Measurements from ENCODE around the gene PRUNE2.

PRUNE2 gene

DNA sequence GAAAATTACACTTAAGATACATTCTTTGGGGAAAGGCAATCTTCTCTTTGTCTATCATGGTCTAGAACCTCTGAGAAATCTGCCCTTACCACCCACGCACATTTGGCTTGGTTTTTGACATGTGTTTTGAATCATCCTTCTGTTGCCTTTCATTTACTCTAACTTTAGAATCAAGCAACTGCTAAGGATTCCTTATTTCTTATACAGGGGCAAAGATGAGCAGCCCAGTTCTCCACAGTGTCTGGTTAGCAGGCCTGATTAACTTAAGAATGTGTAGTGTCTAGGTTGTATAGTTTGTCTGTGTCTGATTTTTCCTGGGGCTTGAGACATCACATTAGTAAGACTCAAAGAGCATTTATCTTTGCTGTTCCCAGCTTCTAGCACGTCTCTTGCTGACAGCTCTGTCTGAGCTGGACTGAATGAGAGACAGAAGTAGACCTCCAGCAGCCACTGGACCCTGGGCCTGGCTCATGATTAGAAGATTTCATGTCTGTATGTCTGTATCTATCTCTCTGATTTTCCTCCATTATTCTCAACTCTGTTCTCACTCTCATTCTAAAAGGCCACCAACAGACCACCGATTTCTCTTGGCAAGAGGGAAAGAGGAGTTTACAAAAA lies 173.5 kb downstream of the PRUNE2 start:
- no peak for DNase-seq (ENCODE audit: low read depth)

DNA sequence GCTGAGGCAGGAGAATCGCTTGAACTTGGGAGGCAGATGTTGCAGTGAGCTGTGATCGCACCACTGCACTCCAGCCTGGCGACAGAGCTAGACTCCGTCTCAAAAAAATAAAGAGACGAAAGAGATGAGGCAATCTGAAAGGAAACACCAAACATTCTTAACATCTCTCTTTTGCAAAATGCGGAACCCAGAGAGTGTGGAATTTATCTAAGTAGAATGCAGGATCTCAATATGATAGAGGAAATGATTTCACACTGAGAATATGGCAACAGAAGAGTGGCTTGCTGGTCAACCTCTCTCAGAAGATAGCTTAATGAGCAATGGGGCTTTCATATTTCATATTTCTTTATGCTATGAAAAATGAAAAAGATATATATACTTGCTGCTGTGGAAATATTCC lies 175.1 kb downstream of the PRUNE2 start:
- no peak for DNase-seq (ENCODE audit: low read depth)

DNA sequence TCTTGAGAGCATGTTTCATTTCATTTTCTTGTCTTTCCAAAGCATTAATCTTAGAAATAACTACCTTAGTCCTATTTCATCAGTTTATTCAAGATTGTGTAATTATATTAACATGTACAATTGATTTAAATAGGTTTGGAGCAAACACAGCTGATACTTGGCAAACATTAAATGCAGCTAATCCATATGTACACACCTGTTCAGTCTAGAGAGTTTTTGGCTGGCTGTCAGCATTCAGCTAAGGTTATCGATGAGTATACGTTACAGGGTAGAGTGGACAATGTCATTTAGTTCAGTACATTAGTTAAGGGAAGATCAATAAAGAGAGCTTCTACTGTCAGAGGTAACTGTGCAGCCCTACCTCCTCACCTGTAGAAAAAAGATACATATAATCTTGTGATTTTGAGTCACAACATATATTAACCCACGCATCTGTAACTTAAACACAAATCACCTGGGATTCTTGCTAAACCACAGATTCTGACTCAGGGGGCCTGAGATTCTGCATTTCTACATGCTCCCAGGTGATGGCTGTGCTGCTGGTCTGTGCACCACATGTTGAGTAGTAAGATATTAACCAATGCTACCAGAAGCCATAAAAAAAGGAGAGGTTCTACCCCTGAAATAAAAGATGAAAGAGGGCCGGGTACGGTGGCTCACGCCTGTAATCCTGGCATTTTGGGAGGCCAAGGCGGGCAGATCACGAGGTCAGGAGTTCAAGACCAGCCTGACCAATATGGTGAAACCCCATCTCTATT lies 175.8 kb downstream of the PRUNE2 start:
- DNase-seq (ENCODE audit: low read depth): no peak

DNA sequence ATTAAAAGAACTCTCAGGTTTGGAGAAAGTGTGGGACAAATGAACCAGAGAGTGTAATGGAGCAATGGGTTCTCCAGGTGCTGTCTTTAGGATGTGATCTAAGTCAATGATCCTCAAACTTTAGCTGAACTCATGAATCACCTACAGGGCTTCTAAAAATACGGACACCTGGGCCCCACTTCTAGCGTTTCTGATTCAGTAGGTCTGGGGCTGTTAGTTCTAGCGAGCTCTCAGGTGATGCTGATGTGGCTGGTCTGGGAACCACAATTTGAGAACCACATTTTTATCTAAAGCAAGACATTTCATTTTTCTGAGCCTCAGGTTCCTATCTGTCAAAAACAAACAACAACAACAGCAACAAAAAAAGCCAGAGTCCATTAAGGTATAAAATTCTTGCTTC lies 176.8 kb downstream of the PRUNE2 start:
- no peak for DNase-seq (ENCODE audit: low read depth)

DNA sequence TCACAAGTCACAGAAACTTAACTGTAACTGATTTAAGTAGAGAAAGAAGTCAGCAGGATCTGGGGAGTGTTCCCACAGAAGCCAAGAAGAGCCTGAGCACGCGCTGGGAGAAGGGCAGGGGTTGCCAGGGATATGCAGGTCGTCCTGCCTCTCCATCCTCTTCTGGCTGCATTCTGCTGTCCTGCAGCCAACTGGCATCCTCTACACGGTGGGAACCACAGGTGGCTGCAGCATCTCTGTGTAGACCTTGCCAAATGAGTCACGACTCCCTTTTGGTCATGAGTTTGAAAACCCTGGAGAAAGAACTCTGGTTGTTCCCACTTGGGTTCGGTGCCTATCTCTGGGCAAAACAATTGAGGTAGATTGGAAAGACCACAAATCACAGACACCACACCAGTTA lies 180.0 kb downstream of the PRUNE2 start:
- DNase-seq (ENCODE audit: low read depth): no peak

DNA sequence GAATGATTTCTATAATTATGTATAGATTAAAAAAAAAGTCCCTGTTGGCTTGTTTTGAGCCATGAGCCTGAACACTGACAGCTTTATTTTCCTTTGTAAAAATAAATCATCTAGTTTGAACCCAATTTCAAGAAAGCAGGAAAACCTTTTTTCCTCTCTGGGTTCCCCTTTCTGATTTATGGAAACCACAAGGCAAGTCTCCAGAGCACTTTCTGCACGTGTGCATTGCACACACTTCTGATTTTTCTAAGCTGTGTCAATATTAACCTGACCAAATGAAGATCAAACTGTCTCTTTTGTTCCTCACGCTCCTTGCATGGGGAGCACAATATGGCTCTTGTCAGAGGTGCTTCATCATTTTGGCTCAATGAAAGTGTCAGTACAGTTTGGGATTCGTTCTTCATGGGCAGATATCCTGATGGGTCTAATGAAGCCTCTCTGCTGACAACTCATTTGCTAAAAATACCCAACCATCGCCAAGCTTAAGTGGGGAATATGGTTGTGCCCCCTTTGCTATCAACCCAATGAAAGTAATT lies 180.8 kb downstream of the PRUNE2 start:
- DNase-seq (ENCODE audit: low read depth): no peak

DNA sequence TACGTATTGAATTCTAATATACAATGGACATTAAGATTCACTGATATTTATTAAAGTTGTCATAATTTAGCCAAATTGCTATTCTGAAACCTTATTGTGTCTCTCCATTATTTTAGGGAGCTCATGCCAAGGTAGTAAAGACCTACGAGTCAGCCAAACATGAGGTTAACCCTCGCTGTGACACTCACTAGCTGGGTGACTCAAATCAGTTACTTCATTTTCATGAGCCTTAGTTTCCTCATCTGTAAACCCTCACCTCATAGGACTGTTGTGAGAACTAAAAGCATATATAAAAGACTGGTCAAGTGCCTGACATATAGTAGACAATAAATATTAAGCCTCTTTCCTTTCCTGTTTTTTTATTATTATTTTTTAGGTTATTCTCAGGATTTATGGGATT lies 185.7 kb downstream of the PRUNE2 start:
- no peak for DNase-seq (ENCODE audit: low read depth)

DNA sequence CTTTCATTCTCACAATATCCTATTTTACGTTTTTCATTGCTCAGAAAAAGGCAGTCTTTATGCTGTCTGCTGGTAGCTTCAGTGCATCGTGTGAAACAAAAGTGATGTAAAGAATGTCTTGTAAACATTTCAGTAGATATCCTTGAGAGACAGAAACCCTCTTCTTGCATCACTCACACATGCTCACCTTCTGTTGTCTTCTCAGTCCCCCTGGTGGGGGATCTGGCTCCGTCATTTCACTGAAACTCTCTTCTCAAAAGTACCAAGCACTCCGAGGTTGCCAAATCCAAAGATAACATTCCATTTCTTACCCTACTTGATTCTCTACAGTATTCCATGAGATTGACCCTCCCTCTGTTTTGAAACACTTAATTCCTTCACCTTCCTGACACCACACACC lies 187.7 kb downstream of the PRUNE2 start:
- no peak for DNase-seq (ENCODE audit: low read depth)

DNA sequence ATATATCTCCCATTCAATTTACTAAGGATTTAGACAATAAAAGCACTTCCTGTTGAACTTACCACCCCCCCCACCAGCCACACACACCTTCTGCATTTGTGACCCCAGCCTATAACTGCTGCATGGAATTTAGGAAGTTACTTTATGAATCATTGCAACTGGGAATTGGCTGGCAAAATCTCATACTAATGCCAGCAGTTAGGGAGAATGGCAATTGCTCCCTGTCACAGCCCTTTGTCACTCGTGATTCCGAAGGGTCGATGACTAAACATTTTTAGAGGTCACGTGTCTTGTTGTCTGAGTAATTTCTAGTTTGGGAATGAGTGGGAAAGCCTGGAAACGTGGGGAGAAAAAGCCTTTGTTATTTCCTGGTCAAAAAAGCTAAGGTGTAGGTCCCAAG lies 188.3 kb downstream of the PRUNE2 start:
- DNase-seq (ENCODE audit: low read depth): peak; percentile 1

DNA sequence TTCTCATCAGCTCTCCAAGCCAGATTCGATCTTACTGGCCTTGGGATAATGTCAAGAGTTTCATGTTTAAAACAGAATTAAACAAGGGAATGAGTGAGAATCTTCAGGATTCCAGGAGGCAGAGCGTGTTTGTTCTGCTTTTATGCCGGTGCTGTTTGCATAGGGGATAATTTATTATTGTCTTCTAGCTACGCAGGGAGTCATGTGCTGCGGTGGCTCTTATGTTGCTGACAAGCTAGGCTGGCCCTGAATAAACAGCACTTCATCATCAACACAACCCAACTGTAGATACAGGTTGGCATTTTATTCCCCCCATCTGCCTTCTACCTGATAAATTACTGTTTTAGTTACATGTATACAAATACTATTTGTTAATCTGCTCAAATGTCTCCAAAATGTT lies 188.7 kb downstream of the PRUNE2 start:
- DNase-seq (ENCODE audit: low read depth): no peak

DNA sequence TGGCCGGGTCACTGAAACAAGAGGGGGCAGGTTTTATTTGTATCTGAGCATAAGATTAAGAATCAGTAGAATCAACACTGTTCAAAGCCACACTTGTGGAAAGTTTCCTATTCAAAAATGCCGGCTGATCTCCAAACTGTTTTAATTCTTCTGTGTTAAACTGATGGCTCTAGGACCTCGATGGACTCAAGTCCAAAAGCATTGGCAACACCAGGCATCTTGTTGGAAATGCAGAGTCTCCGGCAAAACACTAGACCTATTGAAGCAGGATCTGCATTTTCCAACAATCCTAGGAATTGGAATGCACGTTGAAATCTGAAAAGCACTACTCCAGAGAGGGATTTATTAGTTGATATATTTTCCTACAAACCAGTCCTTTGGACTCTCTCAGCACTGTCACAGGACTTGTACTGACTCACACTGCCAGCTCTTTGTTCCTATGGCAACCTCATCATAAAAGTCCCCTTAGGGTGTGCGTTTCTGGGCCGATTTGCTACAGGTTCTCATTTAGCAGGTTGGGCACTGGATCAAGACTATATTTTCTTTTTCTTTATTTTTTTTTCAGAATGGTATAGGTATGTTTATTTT lies 189.7 kb downstream of the PRUNE2 start:
- DNase-seq (ENCODE audit: low read depth): no peak

DNA sequence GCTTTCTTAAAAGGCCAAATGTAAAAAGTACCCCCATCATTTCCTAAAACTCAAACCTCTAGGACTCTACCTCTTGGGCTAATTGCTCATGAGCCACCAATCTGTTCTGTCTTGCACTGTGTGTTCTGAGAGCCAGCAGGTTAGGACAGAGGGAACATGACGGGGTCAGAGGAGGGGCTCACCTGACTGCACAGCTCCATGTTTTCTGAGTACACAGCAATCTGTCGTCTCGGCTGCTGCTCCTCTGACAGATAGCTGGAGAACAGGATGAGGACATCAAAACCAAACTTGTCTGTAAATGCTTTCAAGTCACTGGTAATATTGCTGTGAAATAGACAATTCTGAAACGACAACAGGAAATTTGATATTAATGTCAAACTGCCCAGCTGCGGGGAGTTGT lies 192.5 kb downstream of the PRUNE2 start:
- no peak for DNase-seq (ENCODE audit: low read depth)

DNA sequence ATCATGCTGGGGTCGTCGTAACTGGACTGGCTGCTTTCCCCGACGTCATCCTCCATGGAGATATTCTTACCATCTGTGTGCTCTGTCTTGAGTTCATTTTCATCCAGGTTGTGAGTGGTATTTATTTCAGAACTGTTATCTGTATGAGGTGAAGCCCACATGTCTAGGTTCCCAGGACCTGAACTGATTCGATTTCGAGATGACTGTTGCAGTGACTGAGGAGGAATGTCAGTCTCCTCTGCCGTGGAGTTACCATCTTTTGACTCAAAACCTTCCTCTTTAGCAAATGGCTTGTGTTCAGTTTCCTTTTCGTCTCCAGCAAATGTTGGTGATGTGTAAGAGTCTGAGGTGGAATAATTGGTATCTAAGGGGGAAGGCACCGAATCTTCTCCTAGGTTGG lies 196.9 kb downstream of the PRUNE2 start:
- DNase-seq (ENCODE audit: low read depth): no peak

DNA sequence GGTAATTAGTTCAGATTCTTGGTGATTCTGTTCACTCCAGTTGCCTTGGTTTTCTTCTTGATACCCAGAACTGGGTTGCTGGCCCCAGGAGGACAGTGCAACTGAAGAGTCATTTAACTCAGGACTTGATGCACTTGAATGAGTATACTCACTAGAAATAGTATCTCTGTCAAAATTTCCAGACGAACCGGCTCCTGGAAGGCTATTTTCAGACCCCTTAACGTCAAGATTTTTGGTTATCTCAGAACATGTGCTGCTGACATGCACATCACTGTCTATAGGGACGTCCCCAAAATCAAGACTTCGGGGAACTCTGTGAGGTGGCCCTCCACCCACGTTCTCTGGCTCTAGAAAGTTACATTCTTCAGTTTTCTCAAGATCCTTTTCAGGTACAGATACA lies 198.4 kb downstream of the PRUNE2 start:
- no peak for DNase-seq (ENCODE audit: low read depth)

DNA sequence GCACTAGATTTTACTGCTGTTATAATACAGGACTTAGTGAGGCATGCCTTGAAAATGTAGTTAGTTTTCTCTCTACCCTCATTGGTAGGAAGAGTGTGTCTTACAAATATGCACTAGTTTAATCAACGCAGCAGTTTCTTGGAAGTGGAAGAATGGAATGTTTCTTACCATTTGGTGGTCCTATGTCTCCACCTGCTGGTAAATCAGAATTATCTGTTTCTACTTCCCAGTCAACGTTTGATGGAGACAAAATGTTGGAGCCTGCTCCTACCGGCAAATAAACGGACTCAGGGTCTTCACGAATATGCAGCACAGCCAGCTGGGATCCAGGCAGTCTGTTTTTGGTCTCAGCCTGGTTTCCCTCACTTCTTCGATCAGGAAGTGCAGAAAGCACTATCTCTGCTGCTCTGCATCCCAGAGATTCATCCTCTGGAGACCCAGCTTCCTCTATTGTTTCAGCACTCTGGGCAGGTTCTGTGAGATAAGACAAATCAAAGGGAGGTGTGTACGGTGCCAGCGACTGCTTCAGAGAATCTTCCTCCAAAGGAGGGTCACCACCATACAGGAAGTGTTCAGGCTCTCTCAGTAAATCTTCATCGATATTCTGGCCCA lies 201.2 kb downstream of the PRUNE2 start:
- peak; percentile 83 for DNase-seq (ENCODE audit: low read depth)

DNA sequence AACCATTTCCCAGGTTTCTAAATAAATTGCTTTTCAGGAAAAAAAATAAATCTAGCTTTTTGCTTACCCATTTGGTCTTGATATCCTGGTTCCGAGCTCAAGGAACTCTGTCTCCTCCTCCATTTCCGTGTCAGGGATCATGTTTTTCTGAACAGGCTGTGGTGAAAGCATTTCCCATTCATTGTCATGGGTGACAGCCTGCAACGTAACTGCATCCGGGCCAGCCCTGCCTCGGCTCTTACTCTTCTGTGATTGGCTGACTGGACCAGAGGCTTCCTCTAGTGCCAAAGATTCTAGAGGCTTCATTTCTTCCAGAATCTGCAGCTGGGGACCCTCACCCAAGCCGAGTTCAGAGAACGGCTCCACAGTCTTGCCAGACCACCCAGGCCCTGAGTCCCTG lies 202.6 kb downstream of the PRUNE2 start:
- DNase-seq (ENCODE audit: low read depth): no peak

DNA sequence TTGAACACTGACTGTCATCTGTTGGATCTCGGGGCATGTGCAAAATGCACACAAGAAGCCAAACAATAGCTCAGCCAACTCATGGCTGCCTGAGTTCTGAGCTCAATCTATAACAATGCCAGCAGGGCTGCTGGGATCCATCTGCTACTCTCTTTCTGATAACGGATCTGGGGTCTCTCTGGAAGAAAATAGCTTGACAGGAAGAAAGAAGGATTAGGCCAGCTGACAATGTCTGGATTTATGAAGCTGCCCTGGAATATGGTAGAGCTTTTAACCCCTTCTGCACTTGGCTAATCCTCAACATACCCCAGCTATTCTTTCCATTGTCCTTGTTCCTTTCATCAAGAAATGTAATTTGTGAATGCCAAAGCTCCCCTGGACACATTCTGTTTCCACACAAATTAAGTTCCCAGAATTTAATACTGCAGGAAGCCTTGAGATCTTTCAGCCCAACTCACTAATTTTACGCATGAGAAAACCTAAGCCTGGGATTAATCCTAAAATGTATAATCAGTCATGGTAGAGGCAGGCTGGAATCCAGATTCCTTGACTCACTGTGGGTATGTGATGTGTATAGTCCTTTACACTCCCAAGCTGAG lies 204.4 kb downstream of the PRUNE2 start:
- DNase-seq (ENCODE audit: low read depth): no peak

DNA sequence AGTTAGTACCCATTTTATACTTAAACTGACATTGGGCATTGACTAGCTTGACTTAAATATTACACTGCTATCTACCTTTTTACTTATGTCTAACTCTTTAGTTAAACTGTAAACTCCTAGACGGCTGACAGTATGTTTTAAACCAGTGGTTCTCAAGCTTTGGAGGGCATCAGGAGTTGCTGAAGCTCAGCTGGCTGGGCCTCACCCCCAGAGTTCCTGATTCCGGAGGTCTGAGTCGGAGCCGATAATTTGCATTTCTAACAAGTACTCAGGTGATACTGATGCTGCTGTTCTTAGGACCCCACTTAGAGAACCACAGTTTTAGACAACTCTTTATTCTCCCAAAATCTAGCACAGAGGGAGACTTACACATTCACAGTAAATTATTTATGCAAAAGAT lies 205.0 kb downstream of the PRUNE2 start:
- no peak for DNase-seq (ENCODE audit: low read depth)

DNA sequence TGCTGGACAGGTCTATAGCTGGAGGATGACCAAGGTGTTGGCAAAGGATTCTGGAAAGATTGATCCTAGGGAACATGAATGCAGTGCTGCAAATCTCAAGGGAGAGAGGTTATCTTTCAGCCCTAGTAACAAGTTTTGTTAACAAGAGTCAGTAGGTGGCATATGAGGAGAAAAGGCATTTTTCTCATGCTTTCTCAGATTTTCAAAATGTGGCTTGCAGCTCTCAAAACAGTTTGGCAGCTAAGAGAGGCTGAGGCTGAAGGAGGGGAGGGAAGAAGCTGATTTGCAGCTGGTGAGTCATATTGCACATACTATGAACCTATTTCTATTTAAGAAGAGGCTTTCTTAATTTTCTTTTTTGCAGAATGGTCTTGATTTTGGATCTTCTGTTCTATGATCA lies 205.9 kb downstream of the PRUNE2 start:
- peak; percentile 54 for DNase-seq (ENCODE audit: low read depth)

DNA sequence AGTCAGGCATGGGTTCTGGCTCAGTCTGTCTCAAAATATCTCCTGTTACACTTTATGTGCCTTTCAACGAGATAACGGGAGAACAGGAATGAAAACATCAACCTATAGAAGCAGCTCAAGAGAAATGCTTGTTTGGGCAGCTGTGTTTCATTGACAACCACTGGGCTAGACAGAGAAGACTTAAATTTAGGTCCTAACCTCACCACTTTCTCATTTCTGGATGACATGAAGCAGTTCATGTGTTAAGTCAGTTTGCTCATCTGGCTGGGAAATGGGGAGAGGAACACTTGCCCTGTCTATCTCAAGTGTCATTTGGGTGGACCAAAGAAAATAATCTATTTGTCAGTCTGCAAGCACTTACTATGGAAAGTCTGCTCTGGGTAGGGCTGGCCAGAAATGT lies 208.4 kb downstream of the PRUNE2 start:
- no peak for DNase-seq (ENCODE audit: low read depth)

DNA sequence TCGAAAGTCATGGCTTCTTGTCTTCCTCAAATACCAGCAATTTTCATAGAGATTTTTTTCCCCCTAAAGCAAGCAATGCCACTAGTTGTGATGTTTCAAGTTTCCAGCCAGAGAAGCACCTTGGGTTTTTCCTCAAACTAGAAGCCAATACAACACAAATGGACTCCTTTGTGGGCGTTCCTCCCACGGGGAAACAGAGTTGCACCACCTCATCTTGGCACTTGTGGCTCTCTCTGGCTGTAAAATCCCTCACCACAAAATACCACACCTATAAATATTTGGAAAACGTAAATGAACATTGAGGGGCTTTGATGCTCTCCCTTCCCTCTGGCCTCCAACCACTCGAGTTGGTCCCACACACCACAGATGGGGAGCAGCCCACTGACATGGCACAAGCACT lies 208.8 kb downstream of the PRUNE2 start:
- no peak for DNase-seq (ENCODE audit: low read depth)

DNA sequence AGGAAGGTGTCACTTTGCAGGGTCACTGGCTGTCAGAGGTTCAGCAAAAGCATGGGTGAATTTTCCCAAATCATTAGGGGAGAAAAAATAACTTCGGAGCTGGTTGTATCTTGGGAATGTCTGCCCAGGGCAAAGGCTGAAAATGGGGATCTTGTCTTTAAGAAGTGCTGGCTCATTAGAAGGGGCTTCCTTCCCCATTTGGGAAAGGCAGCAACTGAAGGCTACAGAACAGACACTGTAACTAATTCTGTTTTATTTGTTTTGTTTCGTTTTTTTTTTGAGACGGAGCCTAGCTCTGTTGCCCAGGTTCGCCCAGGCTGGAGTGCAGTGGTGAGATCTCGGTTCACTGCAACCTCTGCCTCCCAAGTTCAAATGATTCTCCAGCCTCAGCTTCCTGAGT lies 212.0 kb downstream of the PRUNE2 start:
- no peak for DNase-seq (ENCODE audit: low read depth)

Measured in EH (cell line).